LHCN-M2 (cell line): ENCODE measurements around the gene ADARB2. TPM values are rescaled to one million over a fixed set of nuclear protein-coding genes. Genes with fewer than 3 reads are reported as not detected.

Experiments
- DNase-seq: peaks from one replicate; pipeline ENCODE4 v3.0.0-alpha.2; 2012; ENCODE audit warnings: low read depth
- total RNA-seq: library from RNA; depleted of rRNA; stranded (reverse); fragments of >200 nt; gene quantifications from 2 replicates; pipeline ENCODE4 v1.2.3, GENCODE V29; 2014

Gene ADARB2
- total RNA-seq, 1 experiment from 2014 or later = 0.11 TPM

GRCh38 chr10:1686491-1686749, 50.9 kb downstream of the ADARB2 start:
- DNase-seq = no peak

GRCh38 chr10:1685699-1686490, 51.4 kb downstream of the ADARB2 start:
- no peak for DNase-seq

GRCh38 chr10:1684991-1685390, 52.3 kb downstream of the ADARB2 start:
- DNase-seq = no peak

GRCh38 chr10:1683649-1684048, 53.7 kb downstream of the ADARB2 start:
- DNase-seq = no peak

- no peak for DNase-seq
These were observed 57.3 kb downstream of the ADARB2 start for GRCh38 chr10:1679821-1680650.

GRCh38 chr10:1678084-1678483, 59.2 kb downstream of the ADARB2 start:
- DNase-seq = no peak

GRCh38 chr10:1677307-1677939, 59.9 kb downstream of the ADARB2 start:
- no peak for DNase-seq

- DNase-seq = no peak
These were observed 62.8 kb downstream of the ADARB2 start for GRCh38 chr10:1674501-1674900.

- DNase-seq = no peak
These were observed 63.6 kb downstream of the ADARB2 start for GRCh38 chr10:1673568-1674345.

GRCh38 chr10:1672001-1672781, 65.1 kb downstream of the ADARB2 start:
- DNase-seq = no peak

GRCh38 chr10:1671366-1672000, 65.8 kb downstream of the ADARB2 start:
- no peak for DNase-seq

- DNase-seq = no peak
These were observed 66.6 kb downstream of the ADARB2 start for GRCh38 chr10:1670541-1671365.

- no peak for DNase-seq
These were observed 67.9 kb downstream of the ADARB2 start for GRCh38 chr10:1669433-1669832.

GRCh38 chr10:1668399-1668798, 68.9 kb downstream of the ADARB2 start:
- no peak for DNase-seq

GRCh38 chr10:1667392-1667791, 69.9 kb downstream of the ADARB2 start:
- DNase-seq = no peak

- no peak for DNase-seq
These were observed 71.2 kb downstream of the ADARB2 start for GRCh38 chr10:1666147-1666546.

- no peak for DNase-seq
These were observed 71.6 kb downstream of the ADARB2 start for GRCh38 chr10:1665681-1666080.

- no peak for DNase-seq
These were observed 72.2 kb downstream of the ADARB2 start for GRCh38 chr10:1665021-1665661.

GRCh38 chr10:1664333-1664964, 72.9 kb downstream of the ADARB2 start:
- DNase-seq = no peak
